NB4 (cell line): ENCODE data around the gene H6PD.

Source experiments
- CTCF ChIP-seq: IDR thresholded peaks from one replicate; pipeline ENCODE4 v1.5.1; 2012; ENCODE audit warnings: low read depth, low read length
- MAX ChIP-seq: IDR thresholded peaks from 2 replicates; pipeline ENCODE4 v1.6.1; 2011; ENCODE audit warnings: low read depth, low read length
- MYC ChIP-seq: IDR thresholded peaks from 2 replicates; pipeline ENCODE4 v1.6.1; 2011; ENCODE audit warnings: low read depth, low read length
- POLR2A ChIP-seq: IDR thresholded peaks from 2 replicates; pipeline ENCODE4 v1.6.1; 2011; ENCODE audit warnings: mild to moderate bottlenecking; ENCODE audit not compliant: insufficient read length; ENCODE audit errors: extremely low read depth

DNA sequence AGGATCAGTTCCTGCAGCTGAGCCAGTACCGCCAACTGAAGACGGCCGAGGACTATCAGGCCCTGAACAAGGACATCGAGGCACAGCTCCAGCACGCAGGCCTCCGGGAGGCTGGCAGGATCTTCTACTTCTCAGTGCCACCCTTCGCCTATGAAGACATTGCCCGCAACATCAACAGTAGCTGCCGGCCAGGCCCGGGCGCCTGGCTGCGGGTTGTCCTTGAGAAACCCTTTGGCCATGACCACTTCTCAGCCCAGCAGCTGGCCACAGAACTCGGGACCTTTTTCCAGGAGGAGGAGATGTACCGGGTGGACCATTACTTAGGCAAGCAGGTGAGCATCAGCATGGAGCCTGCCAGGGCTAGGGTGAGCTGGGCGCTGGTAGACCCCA lies 10.7 kb downstream of the H6PD start:
- no peak for TF ChIP-seq CTCF
- TF ChIP-seq POLR2A: no peak
- no peak for TF ChIP-seq MYC
- no peak for TF ChIP-seq MAX
